HFF-Myc (cell line): ENCODE results near the gene RAB23.

Source experiments
- DNase-seq: peaks from one replicate; pipeline ENCODE4 v3.0.0-alpha.2; 2011; ENCODE audit warnings: low read depth; ENCODE audit errors: extremely low read depth
- H3K4me3 ChIP-seq: replicated peaks from 2 replicates; pipeline ENCODE4 v1.5.1; 2011; ENCODE audit warnings: low read depth, mild to moderate bottlenecking, control low read depth, low read length
- TF ChIP-seq, protein P1 (sequence below): IDR thresholded peaks from 2 replicates; pipeline ENCODE4 v1.5.1; 2012; ENCODE audit warnings: mild to moderate bottlenecking, low read depth, low read length, control low read depth; ENCODE audit errors: missing control alignments

The RAB23 gene

DNA sequence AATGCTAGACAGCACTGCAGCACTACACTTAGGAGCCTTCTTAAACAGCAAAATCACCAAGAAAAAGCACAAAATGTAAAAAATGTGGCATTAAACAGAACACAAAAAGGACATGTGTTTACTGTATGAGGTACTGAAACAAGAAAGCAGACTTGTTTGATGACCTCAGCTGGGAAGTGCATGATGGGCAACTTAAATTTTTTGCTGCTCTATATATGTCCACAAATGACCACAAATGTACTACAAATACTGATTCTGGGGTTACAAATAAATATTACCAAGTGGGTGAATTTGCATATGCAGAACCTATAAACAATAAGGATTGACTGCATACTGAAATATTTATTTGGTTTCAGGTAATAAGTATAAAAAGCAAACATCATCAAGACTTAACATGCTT is 13.1 kb downstream of the RAB23 start:
- no peak overlapping the region for H3K4me3 ChIP-seq
- TF ChIP-seq, protein P1, sequence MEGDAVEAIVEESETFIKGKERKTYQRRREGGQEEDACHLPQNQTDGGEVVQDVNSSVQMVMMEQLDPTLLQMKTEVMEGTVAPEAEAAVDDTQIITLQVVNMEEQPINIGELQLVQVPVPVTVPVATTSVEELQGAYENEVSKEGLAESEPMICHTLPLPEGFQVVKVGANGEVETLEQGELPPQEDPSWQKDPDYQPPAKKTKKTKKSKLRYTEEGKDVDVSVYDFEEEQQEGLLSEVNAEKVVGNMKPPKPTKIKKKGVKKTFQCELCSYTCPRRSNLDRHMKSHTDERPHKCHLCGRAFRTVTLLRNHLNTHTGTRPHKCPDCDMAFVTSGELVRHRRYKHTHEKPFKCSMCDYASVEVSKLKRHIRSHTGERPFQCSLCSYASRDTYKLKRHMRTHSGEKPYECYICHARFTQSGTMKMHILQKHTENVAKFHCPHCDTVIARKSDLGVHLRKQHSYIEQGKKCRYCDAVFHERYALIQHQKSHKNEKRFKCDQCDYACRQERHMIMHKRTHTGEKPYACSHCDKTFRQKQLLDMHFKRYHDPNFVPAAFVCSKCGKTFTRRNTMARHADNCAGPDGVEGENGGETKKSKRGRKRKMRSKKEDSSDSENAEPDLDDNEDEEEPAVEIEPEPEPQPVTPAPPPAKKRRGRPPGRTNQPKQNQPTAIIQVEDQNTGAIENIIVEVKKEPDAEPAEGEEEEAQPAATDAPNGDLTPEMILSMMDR, result no peak
- no peak for DNase-seq

- DNase-seq, result no peak
- TF ChIP-seq, protein P1, result no peak
- no peak overlapping the region for H3K4me3 ChIP-seq
Observed at GRCh38 chr6:57207872-57208271, 14.2 kb downstream of the RAB23 start.

- TF ChIP-seq, protein P1, result no peak
- no peak for DNase-seq
- H3K4me3 ChIP-seq, result no peak overlapping the region
Observed at GRCh38 chr6:57207141-57207540, 15.0 kb downstream of the RAB23 start.

GRCh38 chr6:57205550-57206328 is 16.4 kb downstream of the RAB23 start:
- H3K4me3 ChIP-seq, result no peak overlapping the region
- DNase-seq, result no peak
- TF ChIP-seq, protein P1, result no peak

DNA sequence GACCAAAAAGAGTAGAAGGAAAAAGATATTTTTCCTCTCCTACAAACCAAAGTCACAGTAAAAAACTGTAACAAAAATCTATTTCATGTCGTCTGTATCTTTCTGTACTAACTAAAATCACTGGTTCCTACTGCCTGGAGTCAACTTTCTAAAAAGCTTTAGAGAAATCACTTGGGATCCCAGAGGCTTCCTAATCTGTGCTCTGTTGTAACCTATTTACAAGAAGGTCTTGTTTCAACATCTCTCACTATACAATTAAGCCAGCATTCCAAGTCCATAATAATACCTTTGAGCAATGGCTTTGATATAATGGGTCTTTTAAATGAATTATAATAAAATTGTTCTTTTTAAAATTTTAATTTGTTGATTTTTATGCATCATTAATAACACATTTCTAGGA is 20.4 kb downstream of the RAB23 start:
- TF ChIP-seq, protein P1, result no peak
- no peak for DNase-seq
- H3K4me3 ChIP-seq, result no peak overlapping the region

- no peak for DNase-seq
- H3K4me3 ChIP-seq, result no peak overlapping the region
- TF ChIP-seq, protein P1, result no peak
Observed at GRCh38 chr6:57198926-57199636, 23.0 kb downstream of the RAB23 start.
